H1 (cell line): ENCODE results near the gene KIAA1755. TPM values are rescaled to one million over a fixed set of nuclear protein-coding genes. Genes with fewer than 3 reads are reported as not detected.

Experiments used
- BACH1 ChIP-seq: IDR thresholded peaks from 2 replicates; pipeline ENCODE4 v1.6.1; 2012; ENCODE audit warnings: low read length, improper control_type of control experiment
- CHD7 ChIP-seq: fragments of 300-600 bp; sonication (generic); IDR thresholded peaks from 2 replicates; pipeline ENCODE4 v1.7.1; 2012; ENCODE audit warnings: low read length, moderate library complexity, mild to moderate bottlenecking, inconsistent platforms; ENCODE audit not compliant: insufficient replicate concordance
- EP300 ChIP-seq, 2 experiments: IDR thresholded peaks; 1 replicate in 1 of 2; 2 replicates in 1 of 2; pipeline ENCODE4 v1.6.1; 2011 to 2012; ENCODE audit warnings: low read depth in 2 of 2, low read length in 2 of 2, mild to moderate bottlenecking in 2 of 2, borderline replicate concordance in 1 of 2, inconsistent platforms in 1 of 2, moderate library complexity in 1 of 2
- FOSL1 ChIP-seq: IDR thresholded peaks from 2 replicates; pipeline ENCODE4 v1.6.1; 2011; ENCODE audit warnings: mild to moderate bottlenecking, low read depth, low read length, moderate library complexity; ENCODE audit not compliant: insufficient read depth
- JUND ChIP-seq: IDR thresholded peaks from 2 replicates; pipeline ENCODE4 v1.6.1; 2011; ENCODE audit warnings: mild to moderate bottlenecking, improper control_type of control experiment, low read length
- NRF1 ChIP-seq: IDR thresholded peaks from 2 replicates; pipeline ENCODE4 v1.6.1; 2011; ENCODE audit warnings: mild to moderate bottlenecking, low read depth, low read length, improper control_type of control experiment
- SP4 ChIP-seq: IDR thresholded peaks from 2 replicates; pipeline ENCODE4 v1.6.1; 2012; ENCODE audit warnings: low read length, inconsistent platforms
- TAF7 ChIP-seq: optimal IDR thresholded peaks from 2 replicates; pipeline ENCODE3; 2011; ENCODE audit warnings: low read depth, mild to moderate bottlenecking, inconsistent platforms, low read length, moderate library complexity, borderline replicate concordance
- polyA plus RNA-seq, 7 experiments: library from polyadenylated mRNA; depleted of rRNA in 3 of 7; stranded (reverse) in 5 of 7; unstranded in 2 of 7; fragments of >200 nt in 5 of 7; fragments of 200-250 nt in 2 of 7; gene quantifications; 1 replicate in 5 of 7; 2 replicates in 1 of 7; 4 replicates in 1 of 7; pipeline versions ENCODE4 v1.2.1 to v1.2.3, GENCODE V29; 2011 to 2013; ENCODE audit warnings: missing spikeins in 2 of 7, mixed read lengths in 2 of 7
- total RNA-seq: library from RNA; stranded (reverse); fragmentation: NEBNext Ultra II Directional; extraction: Animal tissue kit (Norgen Biotek cat#: 25700); gene quantifications from 2 replicates; pipeline ENCODE4 v1.2.1, GENCODE V29; 2021

Gene KIAA1755
- total and polyA plus RNA-seq, 2 of the 8 experiments (the other 6 are each of a cell fraction or from before 2014, with no cell fraction given), result 0.23 TPM; not detected in 1

- TF ChIP-seq CHD7, result no peak
- no peak for TF ChIP-seq TAF7
- TF ChIP-seq EP300 (IDR thresholded peaks at IDR 0.05; ENCODE audit: borderline replicate concordance in 1 of 2, low read depth in 2 of 2, low read length in 2 of 2), result no peak
- no peak for TF ChIP-seq BACH1
- no peak for TF ChIP-seq SP4
- no peak for TF ChIP-seq JUND
- no peak for TF ChIP-seq NRF1
- TF ChIP-seq FOSL1, result no peak
- TF ChIP-seq, all 59 proteins: peak for 0
These were observed 5.1 kb downstream of the KIAA1755 start (continued) for GRCh38 chr20:38255393-38255792.
